Measurements from ENCODE around the gene KCNF1.
"Not testable (repeated sequence)": the region's sequence is repeated elsewhere in the genome, so short reads cannot be mapped to it uniquely, and the experiment has no call there.

KCNF1 gene

GRCh38 chr2:10954416-10954815 lies 42.7 kb downstream of the KCNF1 start:
- Histone ChIP-seq H3K27me3 (ENCODE audit: control insufficient read depth in 1 of 2, insufficient read depth in 2 of 2, low read length in 2 of 2) (no peaks in the 10 kb centered on the region), H3K27ac (ENCODE audit: low read depth, low read length) (no peak overlapping the region)

GRCh38 chr2:10954856-10955818 lies 43.4 kb downstream of the KCNF1 start:
- Histone ChIP-seq H3K9ac (ENCODE audit: low read length) (no peak overlapping the region), H3K27ac (ENCODE audit: low read depth, low read length) (no peak overlapping the region), H3K9me3 (ENCODE audit: low read length) (no peaks in the 10 kb centered on the region), H3K4me3 (ENCODE audit: low read depth in 1 of 2, low read length in 2 of 2) (no peak overlapping the region), H3K27me3 (ENCODE audit: control insufficient read depth in 1 of 2, insufficient read depth in 2 of 2, low read length in 2 of 2) (no peaks in the 10 kb centered on the region), H3K4me1 (ENCODE audit: insufficient read depth, low read length) (no peaks in the 10 kb centered on the region), H3K36me3 (ENCODE audit: insufficient read depth, low read length) (no peaks in the 10 kb centered on the region)

More at GRCh38 chr2:10954416-10954815, 42.7 kb downstream of the KCNF1 start:
- Histone ChIP-seq H3K4me1 (ENCODE audit: insufficient read depth, low read length) (no peaks in the 10 kb centered on the region), H3K36me3 (ENCODE audit: insufficient read depth, low read length) (no peaks in the 10 kb centered on the region), H3K9ac (ENCODE audit: low read length) (no peak overlapping the region), H3K9me3 (ENCODE audit: low read length) (no peaks in the 10 kb centered on the region), H3K4me3 (ENCODE audit: low read depth in 1 of 2, low read length in 2 of 2) (no peak overlapping the region)

- Histone ChIP-seq H3K36me3 (ENCODE audit: insufficient read depth, low read length) (no peaks in the 10 kb centered on the region), H3K27ac (ENCODE audit: low read depth, low read length) (no peak overlapping the region), H3K9ac (ENCODE audit: low read length) (no peak overlapping the region), H3K4me1 (ENCODE audit: insufficient read depth, low read length) (no peaks in the 10 kb centered on the region), H3K27me3 (ENCODE audit: control insufficient read depth in 1 of 2, insufficient read depth in 2 of 2, low read length in 2 of 2) (no peaks in the 10 kb centered on the region), H3K4me3 (ENCODE audit: low read depth in 1 of 2, low read length in 2 of 2) (no peak overlapping the region), H3K9me3 (ENCODE audit: low read length) (no peaks in the 10 kb centered on the region)
These were observed 44.5 kb downstream of the KCNF1 start for GRCh38 chr2:10956006-10956790.

GRCh38 chr2:10957391-10957790 lies 45.7 kb downstream of the KCNF1 start:
- no peaks in the 10 kb centered on the region for H3K36me3 ChIP-seq (ENCODE audit: insufficient read depth, low read length)
- H3K9me3 ChIP-seq (ENCODE audit: low read length), result no peaks in the 10 kb centered on the region
- H3K27ac ChIP-seq (ENCODE audit: low read depth, low read length), result no peak overlapping the region
- H3K27me3 ChIP-seq (ENCODE audit: control insufficient read depth in 1 of 2, insufficient read depth in 2 of 2, low read length in 2 of 2), result no peaks in the 10 kb centered on the region
- H3K4me1 ChIP-seq (ENCODE audit: insufficient read depth, low read length), result no peaks in the 10 kb centered on the region
- no peak overlapping the region for H3K4me3 ChIP-seq (ENCODE audit: low read depth in 1 of 2, low read length in 2 of 2)
- no peak overlapping the region for H3K9ac ChIP-seq (ENCODE audit: low read length)

GRCh38 chr2:10958452-10958851 lies 46.7 kb downstream of the KCNF1 start:
- H3K27ac ChIP-seq (ENCODE audit: low read depth, low read length); H3K9ac ChIP-seq (ENCODE audit: low read length); H3K27me3 ChIP-seq (ENCODE audit: control insufficient read depth in 1 of 2, insufficient read depth in 2 of 2, low read length in 2 of 2); H3K4me3 ChIP-seq (ENCODE audit: low read depth in 1 of 2, low read length in 2 of 2); H3K9me3 ChIP-seq (ENCODE audit: low read length); H3K4me1 ChIP-seq (ENCODE audit: insufficient read depth, low read length); H3K36me3 ChIP-seq (ENCODE audit: insufficient read depth, low read length): not testable (repeated sequence)

- H3K27me3 ChIP-seq (ENCODE audit: control insufficient read depth in 1 of 2, insufficient read depth in 2 of 2, low read length in 2 of 2), result no peaks in the 10 kb centered on the region
- no peak overlapping the region for H3K4me3 ChIP-seq (ENCODE audit: low read depth in 1 of 2, low read length in 2 of 2)
- no peaks in the 10 kb centered on the region for H3K9me3 ChIP-seq (ENCODE audit: low read length)
- no peak overlapping the region for H3K27ac ChIP-seq (ENCODE audit: low read depth, low read length)
- no peaks in the 10 kb centered on the region for H3K36me3 ChIP-seq (ENCODE audit: insufficient read depth, low read length)
- H3K4me1 ChIP-seq (ENCODE audit: insufficient read depth, low read length), result peaks cover 16% of the 10 kb centered on the region
- no peak overlapping the region for H3K9ac ChIP-seq (ENCODE audit: low read length)
These were observed 49.1 kb downstream of the KCNF1 start for GRCh38 chr2:10960606-10961489.

- Histone ChIP-seq H3K36me3 (ENCODE audit: insufficient read depth, low read length) (no peaks in the 10 kb centered on the region), H3K27me3 (ENCODE audit: control insufficient read depth in 1 of 2, insufficient read depth in 2 of 2, low read length in 2 of 2) (no peaks in the 10 kb centered on the region), H3K4me1 (ENCODE audit: insufficient read depth, low read length) (peaks cover 16% of the 10 kb centered on the region), H3K9ac (ENCODE audit: low read length) (no peak overlapping the region), H3K9me3 (ENCODE audit: low read length) (no peaks in the 10 kb centered on the region), H3K27ac (ENCODE audit: low read depth, low read length) (no peak overlapping the region), H3K4me3 (ENCODE audit: low read depth in 1 of 2, low read length in 2 of 2) (no peak overlapping the region)
These were observed 49.7 kb downstream of the KCNF1 start for GRCh38 chr2:10961490-10961875.

GRCh38 chr2:10962004-10962403 lies 50.3 kb downstream of the KCNF1 start:
- Histone ChIP-seq H3K4me3 (ENCODE audit: low read depth in 1 of 2, low read length in 2 of 2) (no peak overlapping the region), H3K36me3 (ENCODE audit: insufficient read depth, low read length) (no peaks in the 10 kb centered on the region), H3K27ac (ENCODE audit: low read depth, low read length) (no peak overlapping the region), H3K9ac (ENCODE audit: low read length) (no peak overlapping the region), H3K9me3 (ENCODE audit: low read length) (no peaks in the 10 kb centered on the region), H3K27me3 (ENCODE audit: control insufficient read depth in 1 of 2, insufficient read depth in 2 of 2, low read length in 2 of 2) (no peaks in the 10 kb centered on the region), H3K4me1 (ENCODE audit: insufficient read depth, low read length) (peaks cover 16% of the 10 kb centered on the region)

GRCh38 chr2:10963155-10963554 lies 51.4 kb downstream of the KCNF1 start:
- no peaks in the 10 kb centered on the region for H3K27me3 ChIP-seq (ENCODE audit: control insufficient read depth in 1 of 2, insufficient read depth in 2 of 2, low read length in 2 of 2)
- H3K4me3 ChIP-seq (ENCODE audit: low read depth in 1 of 2, low read length in 2 of 2), result no peak overlapping the region
- H3K9me3 ChIP-seq (ENCODE audit: low read length), result no peaks in the 10 kb centered on the region
- no peak overlapping the region for H3K27ac ChIP-seq (ENCODE audit: low read depth, low read length)
- H3K4me1 ChIP-seq (ENCODE audit: insufficient read depth, low read length), result peaks cover 16% of the 10 kb centered on the region
- no peak overlapping the region for H3K9ac ChIP-seq (ENCODE audit: low read length)
- H3K36me3 ChIP-seq (ENCODE audit: insufficient read depth, low read length), result no peaks in the 10 kb centered on the region
